RWPE1 (cell line): ENCODE data around the gene SLF1.

ENCODE experiments used
- CTCF ChIA-PET: fragments of 350-600 bp; sonication (Branson Sonifier 250); formaldehyde crosslinking; extraction: SDS; loops from one replicate; lab custom pipeline; 2021; lab: Yijun Ruan, JAX
- POLR2A ChIA-PET: fragments of 400-600 bp; formaldehyde crosslinking; extraction: SDS; loops from one replicate; lab custom pipeline; 2020; ENCODE audit warnings: antibody characterized with exemption; ENCODE audit not compliant: low non-redundant PET; lab: Yijun Ruan, JAX
- DNase-seq: peaks from one replicate; pipeline ENCODE4 v3.0.0; 2012; ENCODE audit warnings: low spot score
- H3K27ac ChIP-seq: fragments of 450-650 bp; 2 replicates; pipeline ENCODE4 v1.5.1; 2017
- CTCF ChIP-seq: fragments of 450-650 bp; conservative IDR thresholded peaks from 2 replicates; pipeline ENCODE4 v1.5.1; 2017; ENCODE audit warnings: low read depth, mild to moderate bottlenecking

SLF1 gene

DNA sequence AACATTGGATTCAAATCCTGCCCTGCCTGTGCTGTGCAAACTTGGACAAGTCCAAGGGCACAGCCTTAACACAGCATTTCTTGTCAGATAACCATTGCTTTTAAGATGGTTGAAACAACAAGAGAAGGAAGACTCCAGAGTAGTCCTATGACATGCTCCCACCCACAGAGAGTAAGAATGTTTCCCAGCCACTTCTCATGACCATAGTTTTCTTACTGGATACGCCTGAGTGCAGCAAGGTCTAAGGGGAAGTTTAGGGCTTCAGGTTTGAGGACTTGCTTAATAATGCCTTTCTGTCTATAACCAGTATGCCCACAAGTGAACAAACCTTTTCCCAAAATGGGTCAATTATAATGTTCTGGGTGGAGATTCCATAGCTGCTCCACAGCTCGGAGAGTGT, 126.4 kb downstream of the SLF1 start:
- no peak overlapping the region for H3K27ac ChIP-seq
- ChIA-PET CTCF (no interaction called here), POLR2A (no interaction called here)
- TF ChIP-seq CTCF: no peak
- no peak for DNase-seq

DNA sequence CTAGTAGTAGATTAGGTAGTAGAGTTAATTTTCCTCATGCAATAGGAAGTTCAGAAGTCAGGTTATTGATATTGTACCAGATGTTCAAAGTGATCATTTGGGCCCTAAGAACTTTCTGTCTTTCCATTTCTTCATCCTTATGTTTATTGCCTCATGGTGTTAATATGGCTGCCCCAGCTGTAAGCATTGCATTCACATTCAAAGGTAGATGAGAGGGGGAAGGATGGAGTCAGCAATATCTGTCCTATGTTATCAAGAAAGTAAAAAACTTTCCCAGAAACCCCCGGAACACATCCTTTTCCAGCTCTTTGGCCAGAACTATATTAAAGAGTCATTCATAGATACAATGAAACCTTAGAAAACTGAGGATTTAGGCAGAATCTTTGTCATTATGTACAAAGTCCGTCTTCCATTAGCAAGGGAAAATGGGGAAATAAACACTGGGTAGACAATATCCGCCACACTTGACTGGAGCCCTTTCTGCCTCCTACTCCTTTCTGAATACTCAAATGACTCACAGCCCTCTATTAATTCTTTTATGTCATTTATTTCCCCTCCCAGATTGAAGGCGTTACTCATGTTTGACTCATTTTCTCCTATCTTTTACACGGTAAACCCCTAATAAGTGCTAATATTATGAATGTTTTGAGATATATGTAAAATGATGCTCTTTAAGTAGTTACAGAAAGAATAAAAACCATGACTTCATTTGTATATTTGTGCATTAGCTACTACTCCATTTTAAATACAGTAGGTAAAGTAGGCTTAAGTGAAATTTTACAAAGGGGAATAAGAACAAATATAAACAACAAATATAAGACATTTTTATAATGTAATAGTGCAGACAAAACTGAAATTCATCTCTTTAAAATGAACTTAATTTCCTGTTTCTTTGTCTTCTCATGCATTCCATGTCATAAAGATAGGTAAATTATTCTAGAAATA, 127.6 kb downstream of the SLF1 start:
- ChIA-PET POLR2A (no interaction called here), CTCF (interaction anchor here (0.6 to 2.1 kb wide), 3 partner anchors 8 to 240 kb away, joined by 3 to 7 read pairs (median 4); no protein-coding TSS in a partner anchor)
- no peak overlapping the region for H3K27ac ChIP-seq
- TF ChIP-seq CTCF: no peak
- peak; percentile 59 for DNase-seq

GRCh38 chr5:94746731-94747124, 128.3 kb downstream of the SLF1 start:
- POLR2A ChIA-PET: no interaction called here
- H3K27ac ChIP-seq: no peak overlapping the region
- no peak for TF ChIP-seq CTCF
- no peak for DNase-seq
- CTCF ChIA-PET: interaction anchor here (0.9 to 2.1 kb wide), 2 partner anchors 9 to 21 kb away, joined by 4 to 7 read pairs; no protein-coding TSS in a partner anchor
